HepG2 (cell line): ENCODE measurements around the gene GPATCH11. TPM values are rescaled to one million over a fixed set of nuclear protein-coding genes. Genes with fewer than 3 reads are reported as not detected.

Experiments used
- CREB1 ChIP-seq, 2 experiments: fragments of 450-650 bp in 1 of 2; IDR thresholded peaks; 2 replicates each; pipeline ENCODE4 v1.6.1; 2016 to 2017; ENCODE audit warnings: control low read depth in 1 of 2, mild to moderate bottlenecking in 1 of 2, missing compliant biosample characterization in 1 of 2, missing genetic modification characterization in 1 of 2
- FOXK1 ChIP-seq: sonication (generic); formaldehyde crosslinking; IDR thresholded peaks from 2 replicates; pipeline ENCODE4 v1.4.0; 2020; ENCODE audit warnings: low read depth, missing genetic modification reagents, borderline replicate concordance
- FOXK2 ChIP-seq: fragments of 450-650 bp; IDR thresholded peaks from 2 replicates; pipeline ENCODE4 v1.6.1; 2016
- GATAD1 ChIP-seq: IDR thresholded peaks from 2 replicates; pipeline ENCODE4 v1.6.1; 2016; ENCODE audit warnings: missing genetic modification reagents, missing compliant biosample characterization
- HNF4A ChIP-seq: sonication (generic); formaldehyde crosslinking; IDR thresholded peaks from 2 replicates; pipeline ENCODE4 v1.4.0; 2020; ENCODE audit warnings: missing genetic modification reagents
- KAT8 ChIP-seq: IDR thresholded peaks from 2 replicates; pipeline ENCODE4 v1.6.1; 2016; ENCODE audit warnings: missing genetic modification reagents, missing compliant biosample characterization
- KDM3A ChIP-seq: IDR thresholded peaks from 2 replicates; pipeline ENCODE4 v1.6.1; 2018; ENCODE audit warnings: low read depth, missing compliant biosample characterization
- KLF15 ChIP-seq: sonication (generic); formaldehyde crosslinking; IDR thresholded peaks from 2 replicates; pipeline ENCODE4 v1.8.1; 2023; ENCODE audit warnings: borderline replicate concordance, mild to moderate bottlenecking, inconsistent platforms, missing genetic modification reagents, mixed read lengths
- MBNL3 ChIP-seq: fragments of 250-450 bp; sonication (Bioruptor Pico); conservative IDR thresholded peaks from 2 replicates; pipeline ENCODE4 v1.8.0; 2022; ENCODE audit warnings: mild to moderate bottlenecking, inconsistent platforms
- MXD4 ChIP-seq: IDR thresholded peaks from 2 replicates; pipeline ENCODE4 v1.6.1; 2016; ENCODE audit warnings: mild to moderate bottlenecking, missing biosample characterization, missing genetic modification reagents
- NFATC3 ChIP-seq: sonication (generic); formaldehyde crosslinking; IDR thresholded peaks from 2 replicates; pipeline ENCODE4 v1.5.1; 2020; ENCODE audit warnings: mild to moderate bottlenecking, missing genetic modification reagents
- NFRKB ChIP-seq: fragments of 450-650 bp; IDR thresholded peaks from 2 replicates; pipeline ENCODE4 v1.6.1; 2017
- STAT5B ChIP-seq: sonication (generic); formaldehyde crosslinking; IDR thresholded peaks from 2 replicates; pipeline ENCODE4 v1.4.0; 2020; ENCODE audit warnings: missing genetic modification reagents
- ZBTB3 ChIP-seq: sonication (generic); formaldehyde crosslinking; IDR thresholded peaks from 2 replicates; pipeline ENCODE4 v1.4.0; 2020; ENCODE audit warnings: low read depth, mild to moderate bottlenecking, moderate library complexity, missing genetic modification reagents, borderline replicate concordance
- ZC3H4 ChIP-seq: sonication (generic); formaldehyde crosslinking; IDR thresholded peaks from 2 replicates; pipeline ENCODE4 v1.4.0; 2020; ENCODE audit warnings: missing genetic modification reagents, borderline replicate concordance
- ZFAT ChIP-seq: sonication (generic); formaldehyde crosslinking; conservative IDR thresholded peaks from 2 replicates; pipeline ENCODE4 v1.8.1; 2023; ENCODE audit warnings: missing genetic modification reagents, inconsistent platforms
- ZNF225 ChIP-seq: sonication (generic); formaldehyde crosslinking; IDR thresholded peaks from 2 replicates; pipeline ENCODE4 v1.4.0; 2020; ENCODE audit warnings: mild to moderate bottlenecking, missing genetic modification reagents
- ZNF333 ChIP-seq: sonication (generic); formaldehyde crosslinking; IDR thresholded peaks from 2 replicates; pipeline ENCODE4 v1.4.0; 2020; ENCODE audit warnings: mild to moderate bottlenecking, missing genetic modification reagents, borderline replicate concordance
- ZNF720 ChIP-seq: sonication (generic); formaldehyde crosslinking; IDR thresholded peaks from 2 replicates; pipeline ENCODE4 v1.4.0; 2020; ENCODE audit warnings: missing genetic modification reagents
- ZNF850 ChIP-seq: sonication (generic); formaldehyde crosslinking; conservative IDR thresholded peaks from 2 replicates; pipeline ENCODE4 v1.9.0; 2021; ENCODE audit warnings: mild to moderate bottlenecking, missing genetic modification reagents
- polyA plus RNA-seq, 8 experiments: library from polyadenylated mRNA; depleted of rRNA in 3 of 8; stranded (reverse) in 7 of 8; unstranded in 1 of 8; fragments of >200 nt; fragmentation: Illumina TruSeq in 4 of 8; extraction: Trizol in 4 of 8; gene quantifications; 2 replicates each; pipeline versions ENCODE4 v1.2.1 to v1.2.3, GENCODE V29; 2011 to 2016; ENCODE audit warnings: low read depth in 4 of 8, missing spikeins in 1 of 8, mixed read lengths in 1 of 8; ENCODE audit not compliant: insufficient read depth in 1 of 8
- total RNA-seq, 5 experiments: library from RNA; depleted of rRNA; stranded (reverse); fragments of >200 nt; fragmentation: Illumina TruSeq; extraction: Trizol; gene quantifications; 2 replicates each; pipeline ENCODE4 v1.2.3, GENCODE V29; 2016; ENCODE audit warnings: low read depth in 1 of 5
- TF ChIP-seq, protein P1 (sequence below): sonication (generic); formaldehyde crosslinking; IDR thresholded peaks from 2 replicates; pipeline ENCODE4 v1.8.0; 2022; ENCODE audit warnings: mild to moderate bottlenecking, missing genetic modification reagents; ENCODE audit not compliant: insufficient replicate concordance
- TF ChIP-seq, protein P2 (sequence below): sonication (generic); formaldehyde crosslinking; IDR thresholded peaks from 2 replicates; pipeline ENCODE4 v1.4.0; 2020; ENCODE audit warnings: mild to moderate bottlenecking, missing genetic modification reagents
- TF ChIP-seq, protein P3 (sequence below): fragments of 450-650 bp; IDR thresholded peaks from 2 replicates; pipeline ENCODE4 v1.6.1; 2016
- TF ChIP-seq, protein P4 (sequence below), 2 experiments: sonication (generic) in 1 of 2; formaldehyde crosslinking in 1 of 2; IDR thresholded peaks; 2 replicates each; pipeline versions ENCODE4 v1.4.0 to v1.6.1; 2018 to 2020; ENCODE audit warnings: missing genetic modification reagents in 2 of 2, borderline replicate concordance in 1 of 2, low read depth in 1 of 2, mild to moderate bottlenecking in 1 of 2, missing biosample characterization in 1 of 2

Gene GPATCH11
- total and polyA plus RNA-seq, 2 of the 13 experiments (the other 11 are each of a cell fraction or from before 2014, with no cell fraction given): 3.8 to 8.7 TPM

DNA sequence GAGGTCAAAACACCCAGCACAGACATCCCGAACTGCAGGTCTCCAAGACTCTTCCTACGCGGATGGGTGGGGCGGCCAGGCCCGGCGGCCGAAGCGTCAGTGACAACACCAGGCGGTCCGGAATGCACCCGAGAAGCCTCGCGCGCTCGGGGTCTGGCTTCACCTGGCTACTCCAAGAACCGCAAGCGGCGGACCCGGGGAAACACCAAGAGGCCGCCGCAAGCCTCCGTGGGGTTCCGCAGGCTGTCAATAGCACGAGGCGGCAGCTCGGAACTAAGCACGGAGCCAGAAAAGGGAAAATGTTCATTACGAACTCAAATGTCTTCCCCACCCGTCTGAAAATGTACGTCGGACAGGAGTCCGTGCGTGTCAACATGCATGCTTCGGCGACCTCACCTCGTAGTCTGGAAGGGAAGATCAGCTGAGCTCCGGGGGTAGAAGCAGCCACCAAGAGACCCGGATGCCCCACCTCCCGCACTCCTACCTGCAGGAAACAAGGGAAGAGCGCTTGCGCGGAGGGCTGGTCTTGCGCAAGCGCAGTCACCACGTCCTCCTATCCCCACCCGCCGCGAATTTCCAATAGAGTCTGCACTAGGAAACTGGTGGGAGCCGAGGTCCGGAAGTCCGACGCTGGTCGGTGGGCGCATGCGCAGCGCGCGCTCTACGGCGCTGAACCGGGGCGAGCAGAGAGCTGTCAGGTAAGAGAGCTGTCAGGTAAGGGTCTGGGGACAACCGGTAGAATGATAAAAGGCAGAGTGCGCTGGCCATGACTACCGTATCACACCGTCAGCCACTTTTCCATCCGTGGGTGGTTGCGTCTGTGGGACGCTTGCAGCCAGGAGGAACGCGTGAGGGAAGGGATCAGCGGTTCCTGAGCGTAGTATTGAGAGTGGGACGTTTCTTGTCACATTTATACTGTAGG lies at the start of gene GPATCH11, which contains the start of gene HEATR5B (continued):
- TF ChIP-seq KAT8 (CRISPR knock-in tag): peak; percentile 87
- no peak for TF ChIP-seq NFRKB
- peak; percentile 96 for TF ChIP-seq ZNF333 (CRISPR knock-in tag)
- peak; percentile 89; the same call in 1 of the 2 replicates for TF ChIP-seq ZBTB3 (CRISPR knock-in tag)
- TF ChIP-seq FOXK2: peak; percentile 91; the same call in 1 of the 2 replicates
- TF ChIP-seq KLF15: 0 out of 2 replicates have a peak, but pooled peaks have one; percentile 30
- TF ChIP-seq, protein P1, sequence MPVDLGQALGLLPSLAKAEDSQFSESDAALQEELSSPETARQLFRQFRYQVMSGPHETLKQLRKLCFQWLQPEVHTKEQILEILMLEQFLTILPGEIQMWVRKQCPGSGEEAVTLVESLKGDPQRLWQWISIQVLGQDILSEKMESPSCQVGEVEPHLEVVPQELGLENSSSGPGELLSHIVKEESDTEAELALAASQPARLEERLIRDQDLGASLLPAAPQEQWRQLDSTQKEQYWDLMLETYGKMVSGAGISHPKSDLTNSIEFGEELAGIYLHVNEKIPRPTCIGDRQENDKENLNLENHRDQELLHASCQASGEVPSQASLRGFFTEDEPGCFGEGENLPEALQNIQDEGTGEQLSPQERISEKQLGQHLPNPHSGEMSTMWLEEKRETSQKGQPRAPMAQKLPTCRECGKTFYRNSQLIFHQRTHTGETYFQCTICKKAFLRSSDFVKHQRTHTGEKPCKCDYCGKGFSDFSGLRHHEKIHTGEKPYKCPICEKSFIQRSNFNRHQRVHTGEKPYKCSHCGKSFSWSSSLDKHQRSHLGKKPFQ (CRISPR knock-in tag): no peak
- TF ChIP-seq, protein P2, sequence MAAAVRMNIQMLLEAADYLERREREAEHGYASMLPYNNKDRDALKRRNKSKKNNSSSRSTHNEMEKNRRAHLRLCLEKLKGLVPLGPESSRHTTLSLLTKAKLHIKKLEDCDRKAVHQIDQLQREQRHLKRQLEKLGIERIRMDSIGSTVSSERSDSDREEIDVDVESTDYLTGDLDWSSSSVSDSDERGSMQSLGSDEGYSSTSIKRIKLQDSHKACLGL (CRISPR knock-in tag): peak; percentile 98; the same call in 1 of the 2 replicates
- TF ChIP-seq KDM3A (CRISPR knock-in tag): peak; percentile 52; the same call in 1 of the 2 replicates
- peak; percentile 40; the same call in 1 of the 2 replicates for TF ChIP-seq HNF4A (CRISPR knock-in tag)
- no peak for TF ChIP-seq ZNF720 (CRISPR knock-in tag)
- peak; percentile 57; the same call in 1 of the 2 replicates for TF ChIP-seq ZNF225
- TF ChIP-seq STAT5B (CRISPR knock-in tag): peak; percentile 71; the same call in 1 of the 2 replicates
- TF ChIP-seq, protein P3, sequence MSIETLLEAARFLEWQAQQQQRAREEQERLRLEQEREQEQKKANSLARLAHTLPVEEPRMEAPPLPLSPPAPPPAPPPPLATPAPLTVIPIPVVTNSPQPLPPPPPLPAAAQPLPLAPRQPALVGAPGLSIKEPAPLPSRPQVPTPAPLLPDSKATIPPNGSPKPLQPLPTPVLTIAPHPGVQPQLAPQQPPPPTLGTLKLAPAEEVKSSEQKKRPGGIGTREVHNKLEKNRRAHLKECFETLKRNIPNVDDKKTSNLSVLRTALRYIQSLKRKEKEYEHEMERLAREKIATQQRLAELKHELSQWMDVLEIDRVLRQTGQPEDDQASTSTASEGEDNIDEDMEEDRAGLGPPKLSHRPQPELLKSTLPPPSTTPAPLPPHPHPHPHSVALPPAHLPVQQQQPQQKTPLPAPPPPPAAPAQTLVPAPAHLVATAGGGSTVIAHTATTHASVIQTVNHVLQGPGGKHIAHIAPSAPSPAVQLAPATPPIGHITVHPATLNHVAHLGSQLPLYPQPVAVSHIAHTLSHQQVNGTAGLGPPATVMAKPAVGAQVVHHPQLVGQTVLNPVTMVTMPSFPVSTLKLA: peak; percentile 36
- TF ChIP-seq ZC3H4 (CRISPR knock-in tag): peak; percentile 13; the same call in 1 of the 2 replicates
- TF ChIP-seq, protein P4, sequence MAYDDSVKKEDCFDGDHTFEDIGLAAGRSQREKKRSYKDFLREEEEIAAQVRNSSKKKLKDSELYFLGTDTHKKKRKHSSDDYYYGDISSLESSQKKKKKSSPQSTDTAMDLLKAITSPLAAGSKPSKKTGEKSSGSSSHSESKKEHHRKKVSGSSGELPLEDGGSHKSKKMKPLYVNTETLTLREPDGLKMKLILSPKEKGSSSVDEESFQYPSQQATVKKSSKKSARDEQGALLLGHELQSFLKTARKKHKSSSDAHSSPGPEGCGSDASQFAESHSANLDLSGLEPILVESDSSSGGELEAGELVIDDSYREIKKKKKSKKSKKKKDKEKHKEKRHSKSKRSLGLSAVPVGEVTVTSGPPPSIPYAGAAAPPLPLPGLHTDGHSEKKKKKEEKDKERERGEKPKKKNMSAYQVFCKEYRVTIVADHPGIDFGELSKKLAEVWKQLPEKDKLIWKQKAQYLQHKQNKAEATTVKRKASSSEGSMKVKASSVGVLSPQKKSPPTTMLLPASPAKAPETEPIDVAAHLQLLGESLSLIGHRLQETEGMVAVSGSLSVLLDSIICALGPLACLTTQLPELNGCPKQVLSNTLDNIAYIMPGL (CRISPR knock-in tag; IDR thresholded peaks at IDR 0.05; ENCODE audit: borderline replicate concordance in 1 of 2, low read depth in 1 of 2): peak; percentile 67 to 77; a peak in 3 of 4 replicates
- TF ChIP-seq MXD4: peak; percentile 88; the same call in 1 of the 2 replicates
- no peak for TF ChIP-seq MBNL3 (CRISPR knock-in tag)
- TF ChIP-seq NFATC3 (CRISPR knock-in tag): peak; percentile 94; the same call in 1 of the 2 replicates
- peak; percentile 85 for TF ChIP-seq GATAD1 (CRISPR knock-in tag)
- TF ChIP-seq ZNF850 (CRISPR knock-in tag): peak; percentile 84; the same call in 1 of the 2 replicates
- peak; percentile 22; the same call in 1 of the 2 replicates for TF ChIP-seq CREB1 (IDR thresholded peaks at IDR 0.05)
- peak; percentile 63; the same call in 1 of the 2 replicates for TF ChIP-seq CREB1 (CRISPR knock-in tag; IDR thresholded peaks at IDR 0.05)
- peak; percentile 72; the same call in 1 of the 2 replicates for TF ChIP-seq FOXK1
- no peak for TF ChIP-seq ZFAT (CRISPR knock-in tag)
